Measurements from ENCODE around the gene TOMM7.

The TOMM7 gene

GRCh38 chr7:22860337-22860736, 37.7 kb upstream of the TOMM7 start:
- in situ Hi-C loops (cut with MboI; ENCODE audit: low sequenced_read_pairs, unreplicated experiment), result no loop called here
- DNase-seq (ENCODE audit: low spot score), result no peak
- TF ChIP-seq CTCF (IDR thresholded peaks at IDR 0.05; ENCODE audit: borderline replicate concordance, control extremely low read depth, extremely low read depth, insufficient read depth, missing control alignments), result no peak

DNA sequence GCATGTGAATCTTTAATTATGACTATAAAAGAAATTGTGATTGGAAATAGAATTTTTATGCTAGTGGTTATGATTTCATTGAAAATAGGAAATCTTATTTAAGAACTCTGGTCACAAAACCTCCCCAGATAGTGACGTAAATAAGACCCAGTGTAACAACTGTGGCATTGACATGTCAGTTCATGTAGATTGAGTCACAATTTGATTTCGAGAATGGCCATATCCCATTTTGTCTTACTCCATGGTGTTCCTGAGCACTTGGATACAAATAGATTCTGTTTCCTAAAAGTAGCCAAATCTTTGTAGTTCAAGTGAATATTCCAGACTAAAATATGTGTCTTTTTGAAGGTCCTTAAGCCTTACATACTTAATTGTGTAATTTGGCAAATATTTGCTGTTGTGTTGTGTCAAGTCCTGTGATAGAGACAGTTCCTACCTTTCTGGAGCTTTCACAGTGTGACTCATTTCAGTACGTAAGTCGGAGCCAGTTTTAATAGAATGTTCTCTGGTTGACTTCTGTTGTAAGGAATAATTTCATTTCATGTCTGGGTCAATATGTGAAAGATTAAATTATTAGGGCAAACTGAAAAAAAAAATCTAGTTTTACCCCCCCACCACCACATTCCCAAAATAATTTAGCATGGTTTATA, 37.1 kb upstream of the TOMM7 start:
- in situ Hi-C loops (cut with MboI; ENCODE audit: low sequenced_read_pairs, unreplicated experiment), result loop anchor here (10.0 kb wide), 1 partner anchor 195 kb away; no protein-coding TSS in a partner anchor
- TF ChIP-seq CTCF (IDR thresholded peaks at IDR 0.05; ENCODE audit: borderline replicate concordance, control extremely low read depth, extremely low read depth, insufficient read depth, missing control alignments), result no peak
- DNase-seq (ENCODE audit: low spot score), result no peak

- TF ChIP-seq CTCF (IDR thresholded peaks at IDR 0.05; ENCODE audit: borderline replicate concordance, control extremely low read depth, extremely low read depth, insufficient read depth, missing control alignments), result no peak
- peak; percentile 36 for DNase-seq (ENCODE audit: low spot score)
- in situ Hi-C loops (cut with MboI; ENCODE audit: low sequenced_read_pairs, unreplicated experiment), result loop anchor here (10.0 kb wide), 1 partner anchor 196 kb away; no protein-coding TSS in a partner anchor
These were observed 36.3 kb upstream of the TOMM7 start for GRCh38 chr7:22858640-22859561.

GRCh38 chr7:22858274-22858639, 35.6 kb upstream of the TOMM7 start:
- TF ChIP-seq CTCF (IDR thresholded peaks at IDR 0.05; ENCODE audit: borderline replicate concordance, control extremely low read depth, extremely low read depth, insufficient read depth, missing control alignments), result no peak
- in situ Hi-C loops (cut with MboI; ENCODE audit: low sequenced_read_pairs, unreplicated experiment), result loop anchor here (10.0 kb wide), 1 partner anchor 197 kb away; no protein-coding TSS in a partner anchor
- DNase-seq (ENCODE audit: low spot score), result no peak

DNA sequence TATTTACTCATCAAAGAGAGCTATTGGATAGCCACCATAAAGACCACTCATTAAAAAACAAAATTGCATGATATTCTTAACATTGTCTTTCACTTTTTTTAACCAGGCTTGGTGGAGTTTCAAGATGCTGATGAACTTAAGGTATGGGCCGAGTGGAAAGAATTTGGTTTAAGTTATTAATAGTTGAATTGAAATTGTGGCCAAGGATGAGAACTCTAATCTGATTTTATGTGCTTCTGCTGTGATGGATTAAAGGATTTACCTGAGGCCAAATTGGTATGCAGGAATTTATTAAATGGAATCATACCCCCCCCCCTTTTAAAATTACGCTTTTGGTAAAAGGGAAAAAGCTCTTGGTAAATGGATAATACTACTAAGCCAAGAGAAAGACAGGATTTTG, 33.8 kb upstream of the TOMM7 start:
- TF ChIP-seq CTCF (IDR thresholded peaks at IDR 0.05; ENCODE audit: borderline replicate concordance, control extremely low read depth, extremely low read depth, insufficient read depth, missing control alignments), result no peak
- in situ Hi-C loops (cut with MboI; ENCODE audit: low sequenced_read_pairs, unreplicated experiment), result loop anchor here (10.0 kb wide), 1 partner anchor 198 kb away; no protein-coding TSS in a partner anchor
- no peak for DNase-seq (ENCODE audit: low spot score)

DNA sequence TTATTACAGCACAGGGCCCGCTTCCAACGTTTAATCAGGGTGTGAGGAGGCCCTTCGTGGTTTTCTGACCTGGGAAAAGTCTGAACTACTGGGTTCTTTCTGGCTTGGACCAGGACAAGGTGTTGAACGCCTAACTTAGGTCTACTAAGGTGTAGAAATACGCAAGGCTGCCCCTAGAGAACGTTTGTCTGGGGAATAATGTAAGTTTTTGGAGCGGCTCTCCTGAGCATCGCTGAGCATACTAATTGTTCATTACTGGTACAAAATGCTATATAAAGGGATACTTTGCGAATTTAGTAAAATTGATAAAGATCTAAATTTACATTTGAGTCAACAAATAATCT, 32.4 kb upstream of the TOMM7 start:
- no peak for DNase-seq (ENCODE audit: low spot score)
- in situ Hi-C loops (cut with MboI; ENCODE audit: low sequenced_read_pairs, unreplicated experiment), result loop anchor here (10.0 kb wide), 1 partner anchor 200 kb away; no protein-coding TSS in a partner anchor
- no peak for TF ChIP-seq CTCF (IDR thresholded peaks at IDR 0.05; ENCODE audit: borderline replicate concordance, control extremely low read depth, extremely low read depth, insufficient read depth, missing control alignments)
